Measurements from ENCODE around the gene PSD.

GRCh38 chr10:102412293-102412692 is 6.3 kb downstream of the PSD start:
- TF ChIP-seq CTCF (IDR thresholded peaks at IDR 0.05; ENCODE audit: low read depth, low read length, poor library complexity, severe bottlenecking) (no peak), EZH2phosphoT487 (IDR thresholded peaks at IDR 0.05; ENCODE audit: borderline replicate concordance, low read length) (no peak)

All from DOHH2 (cell line).